ENCODE measurements around the gene C16orf46. TPM values are rescaled to one million over a fixed set of nuclear protein-coding genes. Genes with fewer than 3 reads are reported as not detected.

Gene C16orf46
- total and polyA plus RNA-seq, 9 of the 15 experiments (the other 6 are each of a cell fraction or from before 2014, with no cell fraction given), result 0.10 to 0.98 (median 0.41) TPM; not detected in 1

DNA sequence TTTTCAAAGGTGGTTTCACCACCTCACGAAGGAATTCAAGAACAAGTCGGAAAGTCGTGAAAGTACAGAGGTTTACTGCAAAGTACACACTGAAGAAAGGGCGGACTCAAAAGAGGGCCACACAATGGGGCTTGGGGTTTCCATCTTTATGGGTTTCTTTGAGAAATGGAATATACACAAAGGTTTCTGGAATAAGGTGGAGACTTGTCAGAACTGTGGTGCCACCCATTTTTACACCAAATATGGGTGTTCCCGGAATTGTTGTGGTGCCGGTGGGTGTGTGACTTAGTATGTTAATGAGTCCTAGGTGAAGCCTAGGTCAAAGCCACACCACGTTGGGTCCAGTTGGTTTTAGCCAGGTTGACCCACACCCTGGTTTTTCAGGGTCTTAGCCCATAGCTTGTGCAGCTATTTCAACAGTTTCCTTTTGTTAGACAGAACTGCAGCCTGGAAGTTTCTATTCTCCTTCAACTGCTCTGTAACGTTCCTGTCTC lies 19.7 kb upstream of the C16orf46 start:
- peak in 2 of 4 experiments; percentile 46 to 85 for DNase-seq (ENCODE audit: extremely low read depth in 1 of 4, low spot score in 3 of 4)
- H3K27me3 ChIP-seq (ENCODE audit: control insufficient read depth in 2 of 2, insufficient read depth in 2 of 2, low read length in 2 of 2), result no peaks in the 10 kb centered on the region
- peaks cover 21 to 26% of the 10 kb centered on the region in 2 experiments for H3K4me1 ChIP-seq (replicated peaks in 1 of 2; ENCODE audit: control insufficient read depth in 2 of 2, insufficient read depth in 2 of 2, low read length in 2 of 2)
- peak overlapping the region; percentile 94 for H2AFZ ChIP-seq (ENCODE audit: low read depth, low read length)
- intact Hi-C loops (cut with micrococcal nuclease), result loop anchor here (1.0 to 5.0 kb wide), 3 partner anchors 20 to 89 kb away; partner anchors contain the start of genes ATMIN, C16orf46 and CENPN
- peak; percentile 66 for ATAC-seq
- H3K79me2 ChIP-seq (ENCODE audit: control insufficient read depth, insufficient read depth, low read length), result peaks cover 44% of the 10 kb centered on the region
- H3K9me3 ChIP-seq (replicated peaks; ENCODE audit: control insufficient read depth, insufficient read depth, low read depth, low read length), result no peaks in the 10 kb centered on the region
- H3K9me1 ChIP-seq (ENCODE audit: control insufficient read depth, insufficient read depth, low read length), result no peaks in the 10 kb centered on the region
- H3K4me2 ChIP-seq (ENCODE audit: insufficient read depth, low read length), result peak overlapping the region; percentile 78
- CTCF ChIA-PET (ENCODE audit: low intra/inter-chr PET ratio), result interaction anchor here (0.6 kb wide), 1 partner anchor 62 kb away, joined by 6 read pairs; no protein-coding TSS in a partner anchor
- BruUV-seq (replicated peaks), result TSS peak; percentile 95
- H3K27ac ChIP-seq (ENCODE audit: extremely low read depth, low read depth, low read length), result peak overlapping the region; percentile 86
- POLR2A ChIA-PET, result interaction anchor here (1.6 kb wide), 1 partner anchor 78 kb away, joined by 3 read pairs; no protein-coding TSS in a partner anchor
- H3K4me3 ChIP-seq, result peak overlapping the region; percentile 22
- peaks cover 22% of the 10 kb centered on the region; the same call in 2 of the 3 replicates for H3K36me3 ChIP-seq (ENCODE audit: control insufficient read depth, insufficient read depth, low read length)
- no peak for FAIRE-seq
- in situ Hi-C loops (cut with MboI), result no loop called here
- peak overlapping the region in 1 of 2 experiments; percentile 65; a peak in 3 of 4 replicates for H3K9ac ChIP-seq (ENCODE audit: insufficient read depth in 1 of 2, low read depth in 2 of 2, low read length in 2 of 2)
- WGBS (ENCODE audit: insufficient coverage, low coverage, missing lambda C conversion rate), result 3% methylated on average over 8 of the region's 8 CpGs
- H4K20me1 ChIP-seq (replicated peaks; ENCODE audit: control insufficient read depth, insufficient read depth, low read length), result no peaks in the 10 kb centered on the region
- TF ChIP-seq, protein P1, sequence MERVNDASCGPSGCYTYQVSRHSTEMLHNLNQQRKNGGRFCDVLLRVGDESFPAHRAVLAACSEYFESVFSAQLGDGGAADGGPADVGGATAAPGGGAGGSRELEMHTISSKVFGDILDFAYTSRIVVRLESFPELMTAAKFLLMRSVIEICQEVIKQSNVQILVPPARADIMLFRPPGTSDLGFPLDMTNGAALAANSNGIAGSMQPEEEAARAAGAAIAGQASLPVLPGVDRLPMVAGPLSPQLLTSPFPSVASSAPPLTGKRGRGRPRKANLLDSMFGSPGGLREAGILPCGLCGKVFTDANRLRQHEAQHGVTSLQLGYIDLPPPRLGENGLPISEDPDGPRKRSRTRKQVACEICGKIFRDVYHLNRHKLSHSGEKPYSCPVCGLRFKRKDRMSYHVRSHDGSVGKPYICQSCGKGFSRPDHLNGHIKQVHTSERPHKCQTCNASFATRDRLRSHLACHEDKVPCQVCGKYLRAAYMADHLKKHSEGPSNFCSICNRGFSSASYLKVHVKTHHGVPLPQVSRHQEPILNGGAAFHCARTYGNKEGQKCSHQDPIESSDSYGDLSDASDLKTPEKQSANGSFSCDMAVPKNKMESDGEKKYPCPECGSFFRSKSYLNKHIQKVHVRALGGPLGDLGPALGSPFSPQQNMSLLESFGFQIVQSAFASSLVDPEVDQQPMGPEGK (CRISPR knock-in tag; IDR thresholded peaks at IDR 0.05; ENCODE audit: borderline replicate concordance), result no peak
- TF ChIP-seq ARID4B (CRISPR knock-in tag; IDR thresholded peaks at IDR 0.05) (no peak), RBM17 (IDR thresholded peaks at IDR 0.05; ENCODE audit: borderline replicate concordance, low read depth, low read length) (no peak), MAFK (IDR thresholded peaks at IDR 0.05; ENCODE audit: low read length) (no peak), PRPF4 (IDR thresholded peaks at IDR 0.05; ENCODE audit: insufficient read depth, low read depth, low read length, poor library complexity, severe bottlenecking) (no peak), SMAD1 (IDR thresholded peaks at IDR 0.05; ENCODE audit: low read depth, low read length, partially characterized antibody) (no peak), POLR3G (IDR thresholded peaks at IDR 0.05; ENCODE audit: extremely low read depth, insufficient read length, insufficient replicate concordance) (no peak), ZNF717 (CRISPR knock-in tag; IDR thresholded peaks at IDR 0.05) (no peak), PKNOX1 (IDR thresholded peaks at IDR 0.05) (peak; percentile 26), ZNF175 (CRISPR knock-in tag; IDR thresholded peaks at IDR 0.05; ENCODE audit: low read depth) (0 out of 2 replicates have a peak, but pooled peaks have one; percentile 55), ARNT (IDR thresholded peaks at IDR 0.05) (peak in 1 of 2 experiments; percentile 98; a peak in 2 of 4 replicates)
- TF ChIP-seq, protein P2, sequence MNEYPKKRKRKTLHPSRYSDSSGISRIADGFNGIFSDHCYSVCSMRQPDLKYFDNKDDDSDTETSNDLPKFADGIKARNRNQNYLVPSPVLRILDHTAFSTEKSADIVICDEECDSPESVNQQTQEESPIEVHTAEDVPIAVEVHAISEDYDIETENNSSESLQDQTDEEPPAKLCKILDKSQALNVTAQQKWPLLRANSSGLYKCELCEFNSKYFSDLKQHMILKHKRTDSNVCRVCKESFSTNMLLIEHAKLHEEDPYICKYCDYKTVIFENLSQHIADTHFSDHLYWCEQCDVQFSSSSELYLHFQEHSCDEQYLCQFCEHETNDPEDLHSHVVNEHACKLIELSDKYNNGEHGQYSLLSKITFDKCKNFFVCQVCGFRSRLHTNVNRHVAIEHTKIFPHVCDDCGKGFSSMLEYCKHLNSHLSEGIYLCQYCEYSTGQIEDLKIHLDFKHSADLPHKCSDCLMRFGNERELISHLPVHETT (CRISPR knock-in tag; conservative IDR thresholded peaks at IDR 0.05 in 1 of 2, IDR thresholded peaks at IDR 0.05 in 1 of 2), result no peak
